Upper lobe of left lung (tissue), 4 donors: ENCODE results near the gene FERMT1.

Source experiments
- EP300 ChIP-seq, 4 donors: sonication (generic); formaldehyde crosslinking; IDR thresholded peaks; one replicate each; pipeline ENCODE4 v1.5.1; 2017; ENCODE audit warnings: antibody characterized with exemption in 4 of 4, control low read depth in 2 of 4
- POLR2A ChIP-seq, 4 donors: fragments of 450-650 bp; IDR thresholded peaks; one replicate each; pipeline ENCODE4 v1.5.1; 2016 to 2017; ENCODE audit warnings: antibody characterized with exemption in 4 of 4, mild to moderate bottlenecking in 2 of 4
- POLR2AphosphoS5 ChIP-seq, 2 donors: sonication (generic); formaldehyde crosslinking; IDR thresholded peaks; one replicate each; pipeline ENCODE4 v1.5.1; 2017; ENCODE audit warnings: antibody characterized with exemption in 2 of 2
- TF ChIP-seq, protein P1 (sequence below), 6 experiments: fragments of 450-650 bp in 4 of 6; fragments of 200-600 bp in 2 of 6; sonication (generic) in 2 of 6; IDR thresholded peaks; one replicate each; pipeline ENCODE4 v1.5.1; 2016 to 2019; ENCODE audit warnings: antibody characterized with exemption in 6 of 6

DNA sequence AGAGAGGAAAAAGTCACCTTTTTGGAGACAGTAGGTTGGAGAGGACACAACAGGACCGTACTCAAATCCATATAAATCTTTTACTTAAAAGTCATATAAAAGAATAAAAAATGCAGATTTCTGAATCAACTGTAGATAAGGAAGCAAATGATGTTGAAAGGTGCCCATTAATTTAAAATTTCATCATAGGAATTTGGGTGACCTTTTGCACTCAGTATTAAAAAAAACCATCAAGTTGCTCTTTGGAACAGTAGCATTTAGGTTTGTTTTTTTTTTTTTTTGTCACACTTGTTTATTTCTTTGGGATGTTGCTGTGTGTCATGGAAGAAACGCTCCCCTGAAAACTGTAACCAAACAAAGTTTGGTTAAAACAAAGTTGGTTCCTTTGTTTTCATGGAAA lies 48.0 kb downstream of the FERMT1 start:
- TF ChIP-seq, protein P1, sequence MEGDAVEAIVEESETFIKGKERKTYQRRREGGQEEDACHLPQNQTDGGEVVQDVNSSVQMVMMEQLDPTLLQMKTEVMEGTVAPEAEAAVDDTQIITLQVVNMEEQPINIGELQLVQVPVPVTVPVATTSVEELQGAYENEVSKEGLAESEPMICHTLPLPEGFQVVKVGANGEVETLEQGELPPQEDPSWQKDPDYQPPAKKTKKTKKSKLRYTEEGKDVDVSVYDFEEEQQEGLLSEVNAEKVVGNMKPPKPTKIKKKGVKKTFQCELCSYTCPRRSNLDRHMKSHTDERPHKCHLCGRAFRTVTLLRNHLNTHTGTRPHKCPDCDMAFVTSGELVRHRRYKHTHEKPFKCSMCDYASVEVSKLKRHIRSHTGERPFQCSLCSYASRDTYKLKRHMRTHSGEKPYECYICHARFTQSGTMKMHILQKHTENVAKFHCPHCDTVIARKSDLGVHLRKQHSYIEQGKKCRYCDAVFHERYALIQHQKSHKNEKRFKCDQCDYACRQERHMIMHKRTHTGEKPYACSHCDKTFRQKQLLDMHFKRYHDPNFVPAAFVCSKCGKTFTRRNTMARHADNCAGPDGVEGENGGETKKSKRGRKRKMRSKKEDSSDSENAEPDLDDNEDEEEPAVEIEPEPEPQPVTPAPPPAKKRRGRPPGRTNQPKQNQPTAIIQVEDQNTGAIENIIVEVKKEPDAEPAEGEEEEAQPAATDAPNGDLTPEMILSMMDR (IDR thresholded peaks at IDR 0.05), result no peak
- no peak for TF ChIP-seq EP300 (IDR thresholded peaks at IDR 0.05)
- TF ChIP-seq POLR2AphosphoS5 (IDR thresholded peaks at IDR 0.05), result no peak
- no peak for TF ChIP-seq POLR2A (IDR thresholded peaks at IDR 0.05)
